ENCODE data around the gene IDNK. TPM values are rescaled to one million over a fixed set of nuclear protein-coding genes. Genes with fewer than 3 reads are reported as not detected.

Gene IDNK
- total RNA-seq, 1 experiment from 2014 or later = 0.50 TPM

DNA sequence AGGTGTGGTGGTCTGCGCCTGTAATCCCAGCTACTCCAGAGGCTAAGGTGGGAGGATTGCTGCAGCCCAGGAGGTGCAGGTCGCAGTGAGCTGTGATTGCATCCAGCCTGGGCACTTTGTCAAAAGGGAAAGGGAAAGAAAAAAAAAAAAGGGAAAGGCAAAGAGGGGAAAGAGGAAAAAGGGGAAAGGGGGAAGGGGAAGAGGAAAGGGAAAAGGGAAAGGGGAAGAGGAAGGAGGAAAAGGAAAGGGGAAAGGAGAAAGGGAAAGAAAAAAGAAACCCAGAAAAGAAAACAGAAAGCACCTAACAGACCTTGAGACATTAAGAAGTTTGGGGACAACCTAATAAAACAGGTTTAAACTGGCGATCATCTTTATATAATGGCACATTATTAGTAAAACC lies 40.0 kb downstream of the IDNK start:
- Mint-ChIP-seq H3K36me3 (peaks cover 53% of the 10 kb centered on the region), H3K4me3 (no peak overlapping the region), H3K9me3 (no peaks in the 10 kb centered on the region), H3K27me3 (ENCODE audit: low read depth) (no peaks in the 10 kb centered on the region), H3K4me1 (no peaks in the 10 kb centered on the region), H3K27ac (no peak overlapping the region)
- DNase-seq (ENCODE audit: low spot score) (no peak), ATAC-seq (no peak)
- ChIA-PET POLR2A (no interaction called here), CTCF (interaction anchor here (0.9 kb wide), 1 partner anchor 14 kb away, joined by 4 read pairs; no protein-coding TSS in a partner anchor)
- no peak for TF ChIP-seq PRRX2 (CRISPR knock-in tag; IDR thresholded peaks at IDR 0.05)
- no peak for TF ChIP-seq ZNF138 (CRISPR knock-in tag; conservative IDR thresholded peaks at IDR 0.05)
- TF ChIP-seq, protein P1, sequence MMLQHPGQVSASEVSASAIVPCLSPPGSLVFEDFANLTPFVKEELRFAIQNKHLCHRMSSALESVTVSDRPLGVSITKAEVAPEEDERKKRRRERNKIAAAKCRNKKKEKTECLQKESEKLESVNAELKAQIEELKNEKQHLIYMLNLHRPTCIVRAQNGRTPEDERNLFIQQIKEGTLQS (CRISPR knock-in tag; conservative IDR thresholded peaks at IDR 0.05) = no peak
- TF ChIP-seq FOXK1 (CRISPR knock-in tag; IDR thresholded peaks at IDR 0.05) = no peak
- no peak for TF ChIP-seq RORB (CRISPR knock-in tag; IDR thresholded peaks at IDR 0.05)
- no peak for TF ChIP-seq NFE2L1 (CRISPR knock-in tag; IDR thresholded peaks at IDR 0.05)
- TF ChIP-seq CREB1 (CRISPR knock-in tag; IDR thresholded peaks at IDR 0.05) = no peak
- TF ChIP-seq NFATC4 (CRISPR knock-in tag; IDR thresholded peaks at IDR 0.05) = no peak
- TF ChIP-seq ESRRA (CRISPR knock-in tag; IDR thresholded peaks at IDR 0.05; ENCODE audit: borderline replicate concordance) = no peak
- no peak for TF ChIP-seq JUN (CRISPR knock-in tag; IDR thresholded peaks at IDR 0.05)
- TF ChIP-seq GRHL2 (CRISPR knock-in tag; IDR thresholded peaks at IDR 0.05; ENCODE audit: insufficient replicate concordance, severe bottlenecking) = no peak
- TF ChIP-seq ZNF396 (CRISPR knock-in tag; IDR thresholded peaks at IDR 0.05; ENCODE audit: borderline replicate concordance) = no peak

DNA sequence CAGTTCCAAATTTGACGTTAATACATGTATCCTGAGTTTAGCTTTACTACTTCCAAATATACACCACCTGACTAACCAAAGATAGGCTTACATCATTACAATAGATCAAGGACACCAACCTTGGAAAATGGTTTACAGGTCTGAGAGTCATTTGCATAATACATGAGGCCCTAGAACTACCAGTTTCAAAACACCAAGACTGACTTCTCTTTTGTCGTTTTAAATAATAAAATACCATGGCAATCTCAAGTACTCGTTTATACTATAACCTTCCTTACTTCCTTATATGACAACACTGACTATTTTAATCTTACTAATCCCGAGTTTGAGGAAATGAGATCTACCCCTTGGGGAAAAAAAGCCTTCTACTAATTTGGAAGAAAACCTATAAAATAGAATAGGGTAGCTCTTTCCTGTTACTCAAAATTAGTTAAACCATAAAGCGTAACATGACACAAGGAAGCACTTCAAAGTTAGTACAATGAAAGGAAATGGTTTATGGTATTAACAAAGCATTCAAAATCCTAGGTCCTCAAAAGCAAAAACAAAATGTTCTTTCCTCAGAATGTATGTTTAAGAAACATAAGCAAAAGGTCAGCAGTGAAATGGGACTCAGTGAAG lies 42.7 kb downstream of the IDNK start:
- no peaks in the 10 kb centered on the region for H3K27me3 Mint-ChIP-seq (ENCODE audit: low read depth)
- H3K36me3 Mint-ChIP-seq = peaks cover 46% of the 10 kb centered on the region
- no peak overlapping the region for H3K27ac Mint-ChIP-seq
- H3K4me1 Mint-ChIP-seq = no peaks in the 10 kb centered on the region
- H3K4me3 Mint-ChIP-seq = no peak overlapping the region
- no peaks in the 10 kb centered on the region for H3K9me3 Mint-ChIP-seq
- ATAC-seq = no peak
- TF ChIP-seq, protein P2, sequence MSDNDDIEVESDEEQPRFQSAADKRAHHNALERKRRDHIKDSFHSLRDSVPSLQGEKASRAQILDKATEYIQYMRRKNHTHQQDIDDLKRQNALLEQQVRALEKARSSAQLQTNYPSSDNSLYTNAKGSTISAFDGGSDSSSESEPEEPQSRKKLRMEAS (CRISPR knock-in tag; IDR thresholded peaks at IDR 0.05) = no peak
- TF ChIP-seq, protein P3, sequence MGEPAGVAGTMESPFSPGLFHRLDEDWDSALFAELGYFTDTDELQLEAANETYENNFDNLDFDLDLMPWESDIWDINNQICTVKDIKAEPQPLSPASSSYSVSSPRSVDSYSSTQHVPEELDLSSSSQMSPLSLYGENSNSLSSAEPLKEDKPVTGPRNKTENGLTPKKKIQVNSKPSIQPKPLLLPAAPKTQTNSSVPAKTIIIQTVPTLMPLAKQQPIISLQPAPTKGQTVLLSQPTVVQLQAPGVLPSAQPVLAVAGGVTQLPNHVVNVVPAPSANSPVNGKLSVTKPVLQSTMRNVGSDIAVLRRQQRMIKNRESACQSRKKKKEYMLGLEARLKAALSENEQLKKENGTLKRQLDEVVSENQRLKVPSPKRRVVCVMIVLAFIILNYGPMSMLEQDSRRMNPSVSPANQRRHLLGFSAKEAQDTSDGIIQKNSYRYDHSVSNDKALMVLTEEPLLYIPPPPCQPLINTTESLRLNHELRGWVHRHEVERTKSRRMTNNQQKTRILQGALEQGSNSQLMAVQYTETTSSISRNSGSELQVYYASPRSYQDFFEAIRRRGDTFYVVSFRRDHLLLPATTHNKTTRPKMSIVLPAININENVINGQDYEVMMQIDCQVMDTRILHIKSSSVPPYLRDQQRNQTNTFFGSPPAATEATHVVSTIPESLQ (CRISPR knock-in tag; IDR thresholded peaks at IDR 0.05) = no peak
- TF ChIP-seq, protein P4, sequence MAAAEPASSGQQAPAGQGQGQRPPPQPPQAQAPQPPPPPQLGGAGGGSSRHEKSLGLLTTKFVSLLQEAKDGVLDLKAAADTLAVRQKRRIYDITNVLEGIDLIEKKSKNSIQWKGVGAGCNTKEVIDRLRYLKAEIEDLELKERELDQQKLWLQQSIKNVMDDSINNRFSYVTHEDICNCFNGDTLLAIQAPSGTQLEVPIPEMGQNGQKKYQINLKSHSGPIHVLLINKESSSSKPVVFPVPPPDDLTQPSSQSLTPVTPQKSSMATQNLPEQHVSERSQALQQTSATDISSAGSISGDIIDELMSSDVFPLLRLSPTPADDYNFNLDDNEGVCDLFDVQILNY (CRISPR knock-in tag; IDR thresholded peaks at IDR 0.05) = no peak
- ChIA-PET CTCF (interaction anchor here (0.7 kb wide), 1 partner anchor 43 kb away, joined by 3 read pairs; no protein-coding TSS in a partner anchor), POLR2A (no interaction called here)
- no peak for DNase-seq (ENCODE audit: low spot score)

DNA sequence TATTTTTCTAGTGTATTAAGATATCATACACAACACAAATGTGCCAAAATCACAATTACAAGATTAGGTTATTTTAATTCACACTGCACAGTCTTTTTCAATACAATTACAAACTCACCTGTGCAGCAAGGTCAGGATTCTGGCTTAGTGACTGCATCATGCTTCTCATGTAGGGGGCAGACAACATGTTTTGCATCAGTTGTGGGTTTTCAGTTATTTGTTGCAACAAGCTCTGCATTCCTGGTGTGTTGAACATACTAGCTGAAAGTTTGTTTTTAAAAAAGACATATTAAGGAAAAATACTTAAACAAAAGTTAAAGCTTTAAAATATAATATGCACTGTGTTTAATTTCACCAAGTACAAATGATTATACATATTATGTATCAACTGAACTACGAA lies 46.1 kb downstream of the IDNK start:
- ChIA-PET CTCF (interaction anchor here (0.6 kb wide), 1 partner anchor 106 kb away, joined by 4 read pairs; no protein-coding TSS in a partner anchor), POLR2A (no interaction called here)
- Mint-ChIP-seq H3K36me3 (peaks cover 44% of the 10 kb centered on the region), H3K4me3 (no peak overlapping the region), H3K4me1 (no peaks in the 10 kb centered on the region), H3K9me3 (no peaks in the 10 kb centered on the region), H3K27ac (no peak overlapping the region), H3K27me3 (ENCODE audit: low read depth) (no peaks in the 10 kb centered on the region)
- DNase-seq (ENCODE audit: low spot score) (no peak), ATAC-seq (no peak)
- TF ChIP-seq NFYB (CRISPR knock-in tag; conservative IDR thresholded peaks at IDR 0.05; ENCODE audit: low read depth) (no peak), ZNF138 (CRISPR knock-in tag; conservative IDR thresholded peaks at IDR 0.05) (no peak), HMGA2 (CRISPR knock-in tag; IDR thresholded peaks at IDR 0.05) (no peak), ATF1 (CRISPR knock-in tag; IDR thresholded peaks at IDR 0.05) (no peak), ZNF263 (CRISPR knock-in tag; IDR thresholded peaks at IDR 0.05; ENCODE audit: low read depth) (no peak), NFE2L1 (CRISPR knock-in tag; IDR thresholded peaks at IDR 0.05) (no peak)
- TF ChIP-seq, protein P5, sequence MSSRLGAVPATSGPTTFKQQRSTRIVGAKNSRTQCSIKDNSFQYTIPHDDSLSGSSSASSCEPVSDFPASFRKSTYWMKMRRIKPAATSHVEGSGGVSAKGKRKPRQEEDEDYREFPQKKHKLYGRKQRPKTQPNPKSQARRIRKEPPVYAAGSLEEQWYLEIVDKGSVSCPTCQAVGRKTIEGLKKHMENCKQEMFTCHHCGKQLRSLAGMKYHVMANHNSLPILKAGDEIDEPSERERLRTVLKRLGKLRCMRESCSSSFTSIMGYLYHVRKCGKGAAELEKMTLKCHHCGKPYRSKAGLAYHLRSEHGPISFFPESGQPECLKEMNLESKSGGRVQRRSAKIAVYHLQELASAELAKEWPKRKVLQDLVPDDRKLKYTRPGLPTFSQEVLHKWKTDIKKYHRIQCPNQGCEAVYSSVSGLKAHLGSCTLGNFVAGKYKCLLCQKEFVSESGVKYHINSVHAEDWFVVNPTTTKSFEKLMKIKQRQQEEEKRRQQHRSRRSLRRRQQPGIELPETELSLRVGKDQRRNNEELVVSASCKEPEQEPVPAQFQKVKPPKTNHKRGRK (CRISPR knock-in tag; IDR thresholded peaks at IDR 0.05; ENCODE audit: borderline replicate concordance) = no peak
- TF ChIP-seq, protein P6, sequence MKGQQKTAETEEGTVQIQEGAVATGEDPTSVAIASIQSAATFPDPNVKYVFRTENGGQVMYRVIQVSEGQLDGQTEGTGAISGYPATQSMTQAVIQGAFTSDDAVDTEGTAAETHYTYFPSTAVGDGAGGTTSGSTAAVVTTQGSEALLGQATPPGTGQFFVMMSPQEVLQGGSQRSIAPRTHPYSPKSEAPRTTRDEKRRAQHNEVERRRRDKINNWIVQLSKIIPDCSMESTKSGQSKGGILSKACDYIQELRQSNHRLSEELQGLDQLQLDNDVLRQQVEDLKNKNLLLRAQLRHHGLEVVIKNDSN (CRISPR knock-in tag; IDR thresholded peaks at IDR 0.05) = no peak
- TF ChIP-seq, protein P7, sequence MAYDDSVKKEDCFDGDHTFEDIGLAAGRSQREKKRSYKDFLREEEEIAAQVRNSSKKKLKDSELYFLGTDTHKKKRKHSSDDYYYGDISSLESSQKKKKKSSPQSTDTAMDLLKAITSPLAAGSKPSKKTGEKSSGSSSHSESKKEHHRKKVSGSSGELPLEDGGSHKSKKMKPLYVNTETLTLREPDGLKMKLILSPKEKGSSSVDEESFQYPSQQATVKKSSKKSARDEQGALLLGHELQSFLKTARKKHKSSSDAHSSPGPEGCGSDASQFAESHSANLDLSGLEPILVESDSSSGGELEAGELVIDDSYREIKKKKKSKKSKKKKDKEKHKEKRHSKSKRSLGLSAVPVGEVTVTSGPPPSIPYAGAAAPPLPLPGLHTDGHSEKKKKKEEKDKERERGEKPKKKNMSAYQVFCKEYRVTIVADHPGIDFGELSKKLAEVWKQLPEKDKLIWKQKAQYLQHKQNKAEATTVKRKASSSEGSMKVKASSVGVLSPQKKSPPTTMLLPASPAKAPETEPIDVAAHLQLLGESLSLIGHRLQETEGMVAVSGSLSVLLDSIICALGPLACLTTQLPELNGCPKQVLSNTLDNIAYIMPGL (CRISPR knock-in tag; IDR thresholded peaks at IDR 0.05) = no peak
- TF ChIP-seq, protein P8, sequence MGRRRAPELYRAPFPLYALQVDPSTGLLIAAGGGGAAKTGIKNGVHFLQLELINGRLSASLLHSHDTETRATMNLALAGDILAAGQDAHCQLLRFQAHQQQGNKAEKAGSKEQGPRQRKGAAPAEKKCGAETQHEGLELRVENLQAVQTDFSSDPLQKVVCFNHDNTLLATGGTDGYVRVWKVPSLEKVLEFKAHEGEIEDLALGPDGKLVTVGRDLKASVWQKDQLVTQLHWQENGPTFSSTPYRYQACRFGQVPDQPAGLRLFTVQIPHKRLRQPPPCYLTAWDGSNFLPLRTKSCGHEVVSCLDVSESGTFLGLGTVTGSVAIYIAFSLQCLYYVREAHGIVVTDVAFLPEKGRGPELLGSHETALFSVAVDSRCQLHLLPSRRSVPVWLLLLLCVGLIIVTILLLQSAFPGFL (CRISPR knock-in tag; IDR thresholded peaks at IDR 0.05; ENCODE audit: borderline replicate concordance) = no peak

Measured in WTC11 (cell line).